HepG2 (cell line): ENCODE results near the gene SF3B2.

Experiments used
- CTCF ChIP-seq: sonication (generic); formaldehyde crosslinking; IDR thresholded peaks from 2 replicates; pipeline ENCODE4 v1.5.0; 2020; ENCODE audit warnings: mild to moderate bottlenecking, missing genetic modification reagents, moderate library complexity
- JUNB ChIP-seq: sonication (generic); formaldehyde crosslinking; IDR thresholded peaks from 2 replicates; pipeline ENCODE4 v1.8.0; 2022; ENCODE audit warnings: missing genetic modification reagents, mild to moderate bottlenecking, borderline replicate concordance
- POLR2A ChIP-seq, 2 experiments: IDR thresholded peaks; 2 replicates each; pipeline ENCODE4 v1.6.1; 2011; ENCODE audit warnings: low read depth in 2 of 2, low read length in 2 of 2, mild to moderate bottlenecking in 1 of 2, moderate library complexity in 1 of 2; ENCODE audit not compliant: insufficient read depth in 1 of 2
- SMARCE1 ChIP-seq: fragments of 450-650 bp; IDR thresholded peaks from 2 replicates; pipeline ENCODE4 v1.6.1; 2017; ENCODE audit warnings: borderline replicate concordance
- ZMYM3 ChIP-seq: sonication (generic); formaldehyde crosslinking; IDR thresholded peaks from 2 replicates; pipeline ENCODE4 v1.5.1; 2020; ENCODE audit warnings: mild to moderate bottlenecking, missing genetic modification reagents
- TF ChIP-seq, protein P1 (sequence below): sonication (generic); formaldehyde crosslinking; IDR thresholded peaks from 2 replicates; pipeline ENCODE4 v1.4.0; 2020; ENCODE audit warnings: mild to moderate bottlenecking, missing genetic modification reagents

DNA sequence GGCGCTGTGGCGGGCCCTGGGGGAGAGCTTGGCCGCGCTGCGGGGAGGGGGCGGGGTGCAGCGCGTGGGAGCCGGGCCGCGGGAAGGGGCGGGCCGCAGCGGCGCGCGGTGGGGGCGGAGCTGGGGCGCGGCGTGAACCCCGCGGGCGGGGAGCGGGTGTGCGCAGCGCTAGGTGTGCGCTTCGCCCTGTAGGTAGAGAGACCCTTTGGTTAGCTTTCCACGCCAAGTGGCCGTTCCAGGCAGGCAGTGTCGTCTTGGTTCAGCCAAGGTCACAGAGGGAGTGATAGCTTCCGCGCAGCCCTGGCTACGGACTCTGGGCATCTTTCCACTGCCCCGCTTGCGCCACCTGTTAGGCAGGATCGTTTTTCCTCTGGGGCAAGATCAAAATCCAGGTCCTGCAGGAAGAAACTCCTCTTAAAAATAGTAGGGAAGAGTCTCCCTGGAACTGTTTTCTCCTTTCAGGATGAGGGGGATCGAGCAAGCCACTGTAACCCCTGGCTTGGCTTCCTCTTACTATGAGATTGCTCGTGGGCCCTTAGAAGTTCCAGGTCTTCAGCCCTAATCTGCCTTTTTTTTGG is 49.4 kb upstream of the SF3B2 start:
- TF ChIP-seq ZMYM3 (CRISPR knock-in tag) (no peak), JUNB (CRISPR knock-in tag) (no peak), POLR2A (IDR thresholded peaks at IDR 0.05; ENCODE audit: insufficient read depth in 1 of 2, low read depth in 2 of 2, low read length in 2 of 2) (peak in 1 of 2 experiments; percentile 76; a peak in 3 of 4 replicates), CTCF (peak; percentile 33), SMARCE1 (no peak)
- TF ChIP-seq, protein P1, sequence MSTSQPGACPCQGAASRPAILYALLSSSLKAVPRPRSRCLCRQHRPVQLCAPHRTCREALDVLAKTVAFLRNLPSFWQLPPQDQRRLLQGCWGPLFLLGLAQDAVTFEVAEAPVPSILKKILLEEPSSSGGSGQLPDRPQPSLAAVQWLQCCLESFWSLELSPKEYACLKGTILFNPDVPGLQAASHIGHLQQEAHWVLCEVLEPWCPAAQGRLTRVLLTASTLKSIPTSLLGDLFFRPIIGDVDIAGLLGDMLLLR (CRISPR knock-in tag) = no peak
